WTC11 (cell line): ENCODE measurements around the gene GIMAP4. TPM values are rescaled to one million over a fixed set of nuclear protein-coding genes. Genes with fewer than 3 reads are reported as not detected.

Experiments
- ATAC-seq: fragments of 200-7000 bp; cut with Tn5 transposase; 2 replicates; pipeline ENCODE4 v1.10.0; 2021; ENCODE audit warnings: mild to moderate bottlenecking, moderate library complexity
- CTCF ChIA-PET: fragments of 300-600 bp; sonication (Branson Sonifier 250); formaldehyde crosslinking; loops from one replicate; lab custom pipeline; 2021; ENCODE audit warnings: antibody characterized with exemption; lab: Charles Lee
- POLR2A ChIA-PET: fragments of 350-600 bp; sonication (Branson Sonifier 250); formaldehyde crosslinking; loops from one replicate; lab custom pipeline; 2021; ENCODE audit warnings: antibody characterized with exemption; lab: Charles Lee
- DNase-seq: peaks from one replicate; pipeline ENCODE4 v3.0.0; 2021; ENCODE audit warnings: low spot score
- H3K27ac Mint-ChIP-seq: 2 replicates; pipeline ENCODE4 v1.8.0; 2021; ENCODE audit warnings: mixed read lengths
- H3K27me3 Mint-ChIP-seq: 2 replicates; pipeline ENCODE4 v1.8.0; 2021; ENCODE audit warnings: low read depth, mild to moderate bottlenecking, moderate library complexity, mixed read lengths
- H3K36me3 Mint-ChIP-seq: 2 replicates; pipeline ENCODE4 v1.8.0; 2021; ENCODE audit warnings: mixed read lengths
- H3K4me1 Mint-ChIP-seq: 2 replicates; pipeline ENCODE4 v1.8.0; 2022; ENCODE audit warnings: mixed read lengths
- H3K4me3 Mint-ChIP-seq: 2 replicates; pipeline ENCODE4 v1.8.0; 2021; ENCODE audit warnings: mild to moderate bottlenecking, moderate library complexity, mixed read lengths
- H3K9me3 Mint-ChIP-seq: 2 replicates; pipeline ENCODE4 v1.8.0; 2021; ENCODE audit warnings: mixed read lengths
- ARID4B ChIP-seq: sonication (generic); formaldehyde crosslinking; IDR thresholded peaks from 2 replicates; pipeline ENCODE4 v1.8.0; 2023; ENCODE audit warnings: missing genetic modification reagents, mild to moderate bottlenecking, borderline replicate concordance
- CTCF ChIP-seq: fragments of 200-600 bp; IDR thresholded peaks from 2 replicates; pipeline ENCODE4 v1.8.0; 2022; ENCODE audit warnings: antibody characterized with exemption
- ELF4 ChIP-seq: sonication (generic); formaldehyde crosslinking; IDR thresholded peaks from 2 replicates; pipeline ENCODE4 v1.8.1; 2022; ENCODE audit warnings: low read depth, mild to moderate bottlenecking, moderate library complexity, missing genetic modification reagents
- ESRRA ChIP-seq: sonication (generic); formaldehyde crosslinking; IDR thresholded peaks from 2 replicates; pipeline ENCODE4 v1.8.1; 2022; ENCODE audit warnings: mild to moderate bottlenecking, missing genetic modification reagents, borderline replicate concordance
- JAZF1 ChIP-seq: fragments of 250-450 bp; sonication (Bioruptor Pico); IDR thresholded peaks from 2 replicates; pipeline ENCODE4 v1.9.0; 2021; ENCODE audit warnings: moderate library complexity, mild to moderate bottlenecking, inconsistent platforms
- KAT7 ChIP-seq: sonication (generic); formaldehyde crosslinking; IDR thresholded peaks from 2 replicates; pipeline ENCODE4 v1.8.1; 2023; ENCODE audit warnings: missing genetic modification reagents, mild to moderate bottlenecking, borderline replicate concordance
- MXD4 ChIP-seq: fragments of 250-450 bp; sonication (Bioruptor Pico); IDR thresholded peaks from 2 replicates; pipeline ENCODE4 v1.8.0; 2021; ENCODE audit warnings: mild to moderate bottlenecking, moderate library complexity, borderline replicate concordance
- NFATC4 ChIP-seq: fragments of 250-450 bp; sonication (Bioruptor Pico); IDR thresholded peaks from 2 replicates; pipeline ENCODE4 v1.9.0; 2021; ENCODE audit warnings: mild to moderate bottlenecking
- TCF7 ChIP-seq: sonication (generic); formaldehyde crosslinking; IDR thresholded peaks from 2 replicates; pipeline ENCODE4 v1.8.0; 2022; ENCODE audit warnings: mild to moderate bottlenecking, low read depth, missing genetic modification reagents, moderate library complexity
- TEAD1 ChIP-seq: sonication (generic); formaldehyde crosslinking; IDR thresholded peaks from 2 replicates; pipeline ENCODE4 v1.8.0; 2022; ENCODE audit warnings: mild to moderate bottlenecking, missing genetic modification reagents
- ZMAT4 ChIP-seq: fragments of 250-450 bp; sonication (Bioruptor Pico); IDR thresholded peaks from 2 replicates; pipeline ENCODE4 v1.9.0; 2021; ENCODE audit warnings: mild to moderate bottlenecking
- ZNF121 ChIP-seq: sonication (generic); formaldehyde crosslinking; IDR thresholded peaks from 2 replicates; pipeline ENCODE4 v1.8.0; 2023; ENCODE audit warnings: missing genetic modification reagents
- ZNF138 ChIP-seq: sonication (generic); formaldehyde crosslinking; conservative IDR thresholded peaks from 2 replicates; pipeline ENCODE4 v1.8.1; 2022; ENCODE audit warnings: mild to moderate bottlenecking, moderate library complexity, missing genetic modification reagents
- ZNF423 ChIP-seq: fragments of 250-450 bp; sonication (Bioruptor Pico); IDR thresholded peaks from 2 replicates; pipeline ENCODE4 v2.1.2; 2022; ENCODE audit warnings: mild to moderate bottlenecking, moderate library complexity
- total RNA-seq: library from RNA; stranded (reverse); gene quantifications from 3 replicates; pipeline ENCODE4 v1.2.3, GENCODE V29; 2021
- TF ChIP-seq, protein P1 (sequence below): sonication (generic); formaldehyde crosslinking; IDR thresholded peaks from 2 replicates; pipeline ENCODE4 v1.8.1; 2022; ENCODE audit warnings: mild to moderate bottlenecking, missing genetic modification reagents, moderate library complexity, borderline replicate concordance
- TF ChIP-seq, protein P2 (sequence below): sonication (generic); formaldehyde crosslinking; IDR thresholded peaks from 2 replicates; pipeline ENCODE4 v1.8.1; 2023; ENCODE audit warnings: mild to moderate bottlenecking, missing genetic modification reagents, moderate library complexity
- TF ChIP-seq, protein P3 (sequence below): sonication (generic); formaldehyde crosslinking; IDR thresholded peaks from 2 replicates; pipeline ENCODE4 v1.8.1; 2023; ENCODE audit warnings: mild to moderate bottlenecking, missing genetic modification reagents

Gene GIMAP4
- total RNA-seq, 1 experiment from 2014 or later = 0.28 TPM

- TF ChIP-seq, protein P1, sequence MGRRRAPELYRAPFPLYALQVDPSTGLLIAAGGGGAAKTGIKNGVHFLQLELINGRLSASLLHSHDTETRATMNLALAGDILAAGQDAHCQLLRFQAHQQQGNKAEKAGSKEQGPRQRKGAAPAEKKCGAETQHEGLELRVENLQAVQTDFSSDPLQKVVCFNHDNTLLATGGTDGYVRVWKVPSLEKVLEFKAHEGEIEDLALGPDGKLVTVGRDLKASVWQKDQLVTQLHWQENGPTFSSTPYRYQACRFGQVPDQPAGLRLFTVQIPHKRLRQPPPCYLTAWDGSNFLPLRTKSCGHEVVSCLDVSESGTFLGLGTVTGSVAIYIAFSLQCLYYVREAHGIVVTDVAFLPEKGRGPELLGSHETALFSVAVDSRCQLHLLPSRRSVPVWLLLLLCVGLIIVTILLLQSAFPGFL (CRISPR knock-in tag) = no peak
- TF ChIP-seq, protein P2, sequence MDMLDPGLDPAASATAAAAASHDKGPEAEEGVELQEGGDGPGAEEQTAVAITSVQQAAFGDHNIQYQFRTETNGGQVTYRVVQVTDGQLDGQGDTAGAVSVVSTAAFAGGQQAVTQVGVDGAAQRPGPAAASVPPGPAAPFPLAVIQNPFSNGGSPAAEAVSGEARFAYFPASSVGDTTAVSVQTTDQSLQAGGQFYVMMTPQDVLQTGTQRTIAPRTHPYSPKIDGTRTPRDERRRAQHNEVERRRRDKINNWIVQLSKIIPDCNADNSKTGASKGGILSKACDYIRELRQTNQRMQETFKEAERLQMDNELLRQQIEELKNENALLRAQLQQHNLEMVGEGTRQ = no peak
Observed at GRCh38 chr7:150586068-150586784, 19.0 kb downstream of the GIMAP4 start (continued).

- ChIA-PET POLR2A (no interaction called here), CTCF (no interaction called here)
- Mint-ChIP-seq H3K9me3 (peaks cover 22% of the 10 kb centered on the region), H3K4me1 (no peaks in the 10 kb centered on the region), H3K36me3 (no peaks in the 10 kb centered on the region), H3K4me3 (no peak overlapping the region), H3K27me3 (peaks cover 55% of the 10 kb centered on the region), H3K27ac (no peak overlapping the region)
- TF ChIP-seq, protein P3, sequence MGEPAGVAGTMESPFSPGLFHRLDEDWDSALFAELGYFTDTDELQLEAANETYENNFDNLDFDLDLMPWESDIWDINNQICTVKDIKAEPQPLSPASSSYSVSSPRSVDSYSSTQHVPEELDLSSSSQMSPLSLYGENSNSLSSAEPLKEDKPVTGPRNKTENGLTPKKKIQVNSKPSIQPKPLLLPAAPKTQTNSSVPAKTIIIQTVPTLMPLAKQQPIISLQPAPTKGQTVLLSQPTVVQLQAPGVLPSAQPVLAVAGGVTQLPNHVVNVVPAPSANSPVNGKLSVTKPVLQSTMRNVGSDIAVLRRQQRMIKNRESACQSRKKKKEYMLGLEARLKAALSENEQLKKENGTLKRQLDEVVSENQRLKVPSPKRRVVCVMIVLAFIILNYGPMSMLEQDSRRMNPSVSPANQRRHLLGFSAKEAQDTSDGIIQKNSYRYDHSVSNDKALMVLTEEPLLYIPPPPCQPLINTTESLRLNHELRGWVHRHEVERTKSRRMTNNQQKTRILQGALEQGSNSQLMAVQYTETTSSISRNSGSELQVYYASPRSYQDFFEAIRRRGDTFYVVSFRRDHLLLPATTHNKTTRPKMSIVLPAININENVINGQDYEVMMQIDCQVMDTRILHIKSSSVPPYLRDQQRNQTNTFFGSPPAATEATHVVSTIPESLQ (CRISPR knock-in tag) = no peak
- TF ChIP-seq ARID4B (CRISPR knock-in tag) (no peak), ZMAT4 (no peak), MXD4 (CRISPR knock-in tag) (no peak), TEAD1 (no peak), ZNF423 (no peak), ZNF138 (CRISPR knock-in tag) (no peak), ESRRA (CRISPR knock-in tag) (no peak), JAZF1 (CRISPR knock-in tag) (no peak), CTCF (no peak), ELF4 (no peak), ZNF121 (CRISPR knock-in tag) (no peak), KAT7 (CRISPR knock-in tag) (no peak), TCF7 (CRISPR knock-in tag) (no peak), NFATC4 (CRISPR knock-in tag) (no peak)
- TF ChIP-seq, protein P1 (CRISPR knock-in tag) = no peak
- DNase-seq (no peak), ATAC-seq (no peak)
Observed at GRCh38 chr7:150586785-150587152, 19.6 kb downstream of the GIMAP4 start.
